GM10847 (cell line): ENCODE data around the gene CHD9.

Experiments
- POLR2A ChIP-seq: IDR thresholded peaks from 2 replicates; pipeline ENCODE4 v1.6.1; 2011; ENCODE audit not compliant: insufficient read length; ENCODE audit errors: extremely low read depth

The CHD9 gene

GRCh38 chr16:53219795-53220454 is 165.1 kb downstream of the CHD9 start:
- TF ChIP-seq POLR2A, result no peak

GRCh38 chr16:53220585-53220984 is 165.8 kb downstream of the CHD9 start:
- TF ChIP-seq POLR2A, result no peak

- TF ChIP-seq POLR2A, result no peak
Measured at GRCh38 chr16:53224951-53225533, 170.3 kb downstream of the CHD9 start.

GRCh38 chr16:53232826-53233529 is 178.2 kb downstream of the CHD9 start:
- TF ChIP-seq POLR2A, result no peak

GRCh38 chr16:53234836-53235235 is 180.0 kb downstream of the CHD9 start:
- no peak for TF ChIP-seq POLR2A

GRCh38 chr16:53235851-53236250 is 181.1 kb downstream of the CHD9 start:
- no peak for TF ChIP-seq POLR2A

- TF ChIP-seq POLR2A, result no peak
Measured at GRCh38 chr16:53249331-53249730, 194.5 kb downstream of the CHD9 start.

GRCh38 chr16:53257001-53257400 is 202.2 kb downstream of the CHD9 start:
- no peak for TF ChIP-seq POLR2A

GRCh38 chr16:53258809-53259208 is 204.0 kb downstream of the CHD9 start:
- no peak for TF ChIP-seq POLR2A

GRCh38 chr16:53261276-53261675 is 206.5 kb downstream of the CHD9 start:
- no peak for TF ChIP-seq POLR2A

- no peak for TF ChIP-seq POLR2A
Measured at GRCh38 chr16:53262645-53263044, 207.9 kb downstream of the CHD9 start.

- no peak for TF ChIP-seq POLR2A
Measured at GRCh38 chr16:53266156-53266555, 211.4 kb downstream of the CHD9 start.

GRCh38 chr16:53281280-53281679 is 226.5 kb downstream of the CHD9 start:
- TF ChIP-seq POLR2A, result no peak

GRCh38 chr16:53281859-53282258 is 227.1 kb downstream of the CHD9 start:
- no peak for TF ChIP-seq POLR2A

GRCh38 chr16:53282328-53282727 is 227.5 kb downstream of the CHD9 start:
- no peak for TF ChIP-seq POLR2A

GRCh38 chr16:53282975-53283946 is 228.5 kb downstream of the CHD9 start:
- no peak for TF ChIP-seq POLR2A

- no peak for TF ChIP-seq POLR2A
Measured at GRCh38 chr16:53285236-53285635, 230.4 kb downstream of the CHD9 start.
